Heart right ventricle (tissue), 16 donors: ENCODE measurements around the gene RXFP1. TPM values are rescaled to one million over a fixed set of nuclear protein-coding genes. Genes with fewer than 3 reads are reported as not detected.

Source experiments
- ATAC-seq, 8 donors: fragments of 200-7000 bp; cut with Tn5 transposase; one replicate each; pipeline ENCODE4 v1.9.1; 2020; ENCODE audit warnings: mild to moderate bottlenecking in 8 of 8, moderate library complexity in 8 of 8, moderate number of reproducible peaks in 1 of 8
- DNase-seq, 2 donors: peaks; one replicate each; pipeline ENCODE4 v3.0.0-alpha.2; 2020
- H3K27ac ChIP-seq, 10 donors: fragments of 200-600 bp; sonication (generic) in 2 of 10; one replicate each; pipeline versions ENCODE4 v1.5.0 to v1.8.0; 2020 to 2022; ENCODE audit warnings: mild to moderate bottlenecking in 3 of 10
- H3K27me3 ChIP-seq, 7 donors: fragments of 200-600 bp; one replicate each; pipeline ENCODE4 v1.8.0; 2021 to 2022; ENCODE audit warnings: mild to moderate bottlenecking in 2 of 7
- H3K36me3 ChIP-seq, 9 donors: fragments of 200-600 bp; sonication (generic) in 1 of 9; one replicate each; pipeline versions ENCODE4 v1.5.0 to v1.8.0; 2020 to 2022; ENCODE audit warnings: mild to moderate bottlenecking in 2 of 9
- H3K4me1 ChIP-seq, 9 donors: fragments of 200-600 bp; sonication (generic) in 1 of 9; one replicate each; pipeline versions ENCODE4 v1.5.0 to v1.8.0; 2020 to 2022; ENCODE audit warnings: mild to moderate bottlenecking in 4 of 9
- H3K4me3 ChIP-seq, 10 donors: fragments of 200-600 bp; sonication (generic) in 2 of 10; one replicate each; pipeline versions ENCODE4 v1.5.0 to v1.8.0; 2020 to 2022; ENCODE audit warnings: mild to moderate bottlenecking in 7 of 10, moderate library complexity in 2 of 10
- H3K9me3 ChIP-seq, 11 donors: fragments of 200-600 bp in 10 of 11; sonication (generic) in 2 of 11; one replicate each; pipeline versions ENCODE4 v1.5.0 to v1.8.0; 2013 to 2022; ENCODE audit warnings: mild to moderate bottlenecking in 2 of 11, control low read depth in 1 of 11, moderate library complexity in 1 of 11
- CTCF ChIP-seq, 9 donors: fragments of 200-600 bp; sonication (generic) in 2 of 9; IDR thresholded peaks; one replicate each; pipeline versions ENCODE4 v1.5.0 to v1.8.0; 2021 to 2022; ENCODE audit warnings: antibody characterized with exemption in 9 of 9, mild to moderate bottlenecking in 5 of 9, moderate library complexity in 1 of 9
- WGBS, 2 donors: extraction: QIAGEN DNeasy Blood & Tissue Kit; methylation state at CpG; one replicate each; pipeline ENCODE4 v1.1.7; 2013; ENCODE audit warnings: inconsistent platforms in 1 of 2; 5-methylcytosine and 5-hydroxymethylcytosine counted together
- intact Hi-C, 10 donors: fragments of 100-400 bp; cut with DNase I; formaldehyde crosslinking; loops; one replicate each; pipeline versions ENCODE4 v1.11.1 to v1.14.2; 2022
- polyA plus RNA-seq, 2 donors: library from polyadenylated mRNA; stranded (reverse); fragments of 200-250 nt; gene quantifications; one replicate each; pipeline ENCODE4 v1.2.3, GENCODE V29; 2013
- total RNA-seq, 10 donors: library from RNA; stranded (reverse); fragmentation: NEBNext Ultra II Directional in 3 of 10; extraction: Animal tissue kit (Norgen Biotek cat#: 25700) in 3 of 10; gene quantifications; one replicate each; pipeline versions ENCODE4 v1.2.1 to v1.2.4, GENCODE V29; 2021 to 2023
- donor health status: Arrhythmogenic right ventricular cardiomyopathy.
- donor health status: ischemic (EF 13 %, LVEDD 7.1; RV severe dilation, severe dysfunction).
- donor health status: healthy with polysubstance abuse.
- donor health status: DM: no; HTN: yes; CAD: no.
- donor health status: DM: no; HTN: no; CAD: no.
- donor health status: ischemic (EF 25% LVEDD 6.9; RV normal size, moderate dysfunction).
- donor health status: ischemic (EF 25% LVEDD 5.7; RV mildly dilated, moderate dysfunction).
- donor health status: healthy.
- donor health status: DM: yes; HTN: yes; CAD: no.
- donor health status: Ischemic cardiomyopathy.
- donor health status: ischemic (EF 35%, LVEDD 5.7; RV mildly dilated, moderate dysfunction).
- donor health status: nonischemic (EF 11% LVEDD 7.7; RV severe dilation, severe dysfunction).
- donor health status: DM: yes; HTN: yes; CAD: no.
- donor health status: PGD.
- donor health status: ischemic (EF 29% LVEDD 5.4; RV normal size, mild dysfunction).
- donor health status: nonischemic (EF 23%, LVEDD 6.1; RV moderate dilation, normal function).

RXFP1 gene
- total and polyA plus RNA-seq, 12 donors, result 0.07 to 0.16 TPM; not detected in 10

GRCh38 chr4:158519226-158519625 is 2.5 kb upstream of the RXFP1 start:
- ATAC-seq (no peak), DNase-seq (no peak)
- intact Hi-C loops, result no loop called here
- H3K4me3 ChIP-seq, result no peak overlapping the region
- 66 to 70% methylated on average over 7 of the region's 7 CpGs for WGBS, 2 donors
- TF ChIP-seq CTCF (IDR thresholded peaks at IDR 0.05), result no peak
- no peak overlapping the region for H3K27ac ChIP-seq
- H3K36me3 ChIP-seq, result no peaks in the 10 kb centered on the region
- H3K27me3 ChIP-seq, result no peaks in the 10 kb centered on the region
- no peaks in the 10 kb centered on the region for H3K4me1 ChIP-seq
- H3K9me3 ChIP-seq, result no peaks in the 10 kb centered on the region

GRCh38 chr4:158523990-158524535 is 2.4 kb downstream of the RXFP1 start:
- WGBS, 2 donors, result 70 to 83% methylated on average over 7 of the region's 7 CpGs
- intact Hi-C loops, result no loop called here

GRCh38 chr4:158527516-158527915 is 5.8 kb downstream of the RXFP1 start:
- intact Hi-C loops, result no loop called here
- H3K4me1 ChIP-seq, result no peaks in the 10 kb centered on the region
- H3K4me3 ChIP-seq, result no peak overlapping the region
- H3K36me3 ChIP-seq, result no peaks in the 10 kb centered on the region
- no peak overlapping the region for H3K27ac ChIP-seq
- ATAC-seq (no peak), DNase-seq (no peak)
- H3K27me3 ChIP-seq, result no peaks in the 10 kb centered on the region
- no peaks in the 10 kb centered on the region for H3K9me3 ChIP-seq
- TF ChIP-seq CTCF (IDR thresholded peaks at IDR 0.05), result no peak
- 87 to 100% methylated on average over 1 of the region's 1 CpG for WGBS, 2 donors

More at GRCh38 chr4:158523990-158524535, 2.4 kb downstream of the RXFP1 start:
- Histone ChIP-seq H3K36me3 (no peaks in the 10 kb centered on the region), H3K27ac (no peak overlapping the region), H3K4me1 (no peaks in the 10 kb centered on the region), H3K4me3 (no peak overlapping the region), H3K9me3 (no peaks in the 10 kb centered on the region), H3K27me3 (no peaks in the 10 kb centered on the region)
- no peak for ATAC-seq
- no peak for DNase-seq
- TF ChIP-seq CTCF (IDR thresholded peaks at IDR 0.05), result no peak

- Histone ChIP-seq H3K4me1 (no peaks in the 10 kb centered on the region), H3K27me3 (no peaks in the 10 kb centered on the region), H3K36me3 (no peaks in the 10 kb centered on the region), H3K27ac (no peak overlapping the region), H3K4me3 (no peak overlapping the region), H3K9me3 (no peaks in the 10 kb centered on the region)
- WGBS, 2 donors, result 58 to 88% methylated on average over 1 of the region's 1 CpG
- ATAC-seq (no peak), DNase-seq (no peak)
- no peak for TF ChIP-seq CTCF (IDR thresholded peaks at IDR 0.05)
- intact Hi-C loops, result no loop called here
These were observed 7.8 kb downstream of the RXFP1 start for GRCh38 chr4:158529505-158529904.
